SK-MEL-5 (cell line): ENCODE data around the gene SNRK. TPM values are rescaled to one million over a fixed set of nuclear protein-coding genes. Genes with fewer than 3 reads are reported as not detected.
"Not testable (repeated sequence)": the region's sequence is repeated elsewhere in the genome, so short reads cannot be mapped to it uniquely, and the experiment has no call there.

Experiments
- DNase-seq: peaks from one replicate; pipeline ENCODE4 v3.0.0-alpha.2; 2016; ENCODE audit warnings: low read depth, low spot score
- in situ Hi-C: cut with HindIII; loops from 2 replicates; pipeline ENCODE4 v1.10.0; 2016; ENCODE audit warnings: low sequenced_read_pairs, high pct_unique_total_duplicates, low pct_unique_long_range_greater_than_20kb
- total RNA-seq: library from RNA; depleted of rRNA; stranded (reverse); fragments of >200 nt; shearing (Covaris generic); gene quantifications from 2 replicates; pipeline ENCODE4 v1.2.3, GENCODE V29; 2014

SNRK gene
- total RNA-seq, 1 experiment from 2014 or later = 20.6 TPM

- in situ Hi-C loops, DNase-seq: not testable (repeated sequence)
Observed at GRCh38 chr3:43356033-43356432, 69.7 kb downstream of the SNRK start.

- DNase-seq = no peak
- in situ Hi-C loops = no loop called here
Observed at GRCh38 chr3:43361077-43361476, 74.7 kb downstream of the SNRK start.

GRCh38 chr3:43362183-43362582, 75.8 kb downstream of the SNRK start:
- DNase-seq = no peak
- in situ Hi-C loops = no loop called here

- DNase-seq = no peak
- in situ Hi-C loops = no loop called here
Observed at GRCh38 chr3:43362961-43363360, 76.6 kb downstream of the SNRK start.

GRCh38 chr3:43363621-43364266, 77.4 kb downstream of the SNRK start:
- no peak for DNase-seq
- in situ Hi-C loops = no loop called here

- DNase-seq = no peak
- in situ Hi-C loops = no loop called here
Observed at GRCh38 chr3:43364494-43364893, 78.2 kb downstream of the SNRK start.

GRCh38 chr3:43364926-43365325, 78.6 kb downstream of the SNRK start:
- in situ Hi-C loops = no loop called here
- no peak for DNase-seq

GRCh38 chr3:43365601-43366305, 79.4 kb downstream of the SNRK start:
- in situ Hi-C loops = no loop called here

GRCh38 chr3:43366481-43366880, 80.1 kb downstream of the SNRK start:
- in situ Hi-C loops = no loop called here

More at GRCh38 chr3:43365601-43366305, 79.4 kb downstream of the SNRK start:
- DNase-seq = no peak

GRCh38 chr3:43366885-43367284, 80.5 kb downstream of the SNRK start:
- in situ Hi-C loops = no loop called here
- DNase-seq = no peak

More at GRCh38 chr3:43366481-43366880, 80.1 kb downstream of the SNRK start:
- no peak for DNase-seq

GRCh38 chr3:43369404-43370292, 83.3 kb downstream of the SNRK start:
- no peak for DNase-seq
- in situ Hi-C loops = no loop called here

GRCh38 chr3:43370293-43370980, 84.1 kb downstream of the SNRK start:
- no peak for DNase-seq
- in situ Hi-C loops = no loop called here

GRCh38 chr3:43371494-43371893, 85.2 kb downstream of the SNRK start:
- in situ Hi-C loops = no loop called here
- DNase-seq = no peak

- in situ Hi-C loops = no loop called here
- DNase-seq = no peak
Observed at GRCh38 chr3:43372007-43372740, 85.8 kb downstream of the SNRK start.

GRCh38 chr3:43372809-43373559, 86.6 kb downstream of the SNRK start:
- in situ Hi-C loops = no loop called here
- DNase-seq = no peak

- no peak for DNase-seq
- in situ Hi-C loops = no loop called here
Observed at GRCh38 chr3:43373560-43373928, 87.2 kb downstream of the SNRK start.
